ENCODE measurements around the gene KLRF1.
"Not testable (repeated sequence)": the region's sequence is repeated elsewhere in the genome, so short reads cannot be mapped to it uniquely, and the experiment has no call there.

Gene KLRF1

DNA sequence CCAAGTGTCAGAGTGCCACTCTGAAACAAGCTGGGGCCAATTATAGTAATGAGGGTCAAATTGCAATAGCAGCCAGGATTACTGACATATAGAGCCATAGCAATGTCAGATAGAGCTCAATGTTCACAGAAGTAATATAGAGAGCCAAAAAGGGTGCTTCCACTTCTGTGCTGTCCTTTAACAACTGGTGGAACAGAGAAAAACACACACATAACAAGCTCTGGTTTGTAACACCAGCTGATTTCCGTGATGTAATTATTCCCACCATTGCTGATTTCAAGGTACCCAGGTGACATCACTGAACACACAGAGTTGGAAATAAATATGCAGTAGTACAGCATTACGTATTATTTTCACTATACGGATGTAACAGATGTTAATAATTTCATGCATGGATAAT is 44.9 kb downstream of the KLRF1 start:
- no peak for DNase-seq

DNA sequence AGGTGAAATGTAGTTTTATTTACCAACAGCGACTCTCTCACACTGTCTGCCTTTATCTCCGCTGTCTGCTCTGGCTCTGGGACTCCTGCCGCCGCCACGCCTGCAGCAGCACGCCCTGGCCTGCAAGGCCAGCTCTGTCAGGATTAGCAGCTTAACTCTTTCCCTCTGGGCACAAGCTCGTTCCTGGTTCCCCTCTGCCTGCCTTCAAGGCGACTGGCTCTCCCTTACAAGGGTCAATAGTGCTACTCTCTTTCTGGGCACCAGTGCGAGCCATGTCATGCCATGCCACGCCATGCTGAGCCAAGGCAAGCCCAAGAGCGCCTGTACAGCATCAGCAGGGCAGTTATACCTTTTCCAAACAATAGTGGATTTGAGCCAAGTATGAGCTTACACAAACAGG is 45.5 kb downstream of the KLRF1 start:
- DNase-seq: no peak

DNA sequence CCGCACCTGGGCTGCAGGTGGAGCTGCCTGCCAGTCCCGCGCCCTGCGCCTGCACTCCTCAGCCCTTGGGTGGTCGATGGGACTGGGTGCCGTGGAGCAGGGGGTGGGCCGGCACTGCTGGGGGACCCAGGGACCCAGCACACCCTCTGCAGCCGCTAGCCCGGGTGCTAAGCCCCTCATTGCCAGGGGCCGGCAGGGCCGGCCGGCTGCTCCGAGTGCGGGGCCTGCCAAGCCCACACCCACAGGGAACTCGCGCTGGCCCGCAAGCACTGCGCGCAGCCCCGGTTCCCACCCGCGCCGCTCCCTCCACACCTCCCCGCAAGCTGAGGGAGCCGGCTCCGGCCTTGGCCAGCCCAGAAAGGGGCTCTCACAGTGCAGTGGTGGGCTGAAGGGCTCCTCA is 48.8 kb downstream of the KLRF1 start:
- DNase-seq: not testable (repeated sequence)

DNA sequence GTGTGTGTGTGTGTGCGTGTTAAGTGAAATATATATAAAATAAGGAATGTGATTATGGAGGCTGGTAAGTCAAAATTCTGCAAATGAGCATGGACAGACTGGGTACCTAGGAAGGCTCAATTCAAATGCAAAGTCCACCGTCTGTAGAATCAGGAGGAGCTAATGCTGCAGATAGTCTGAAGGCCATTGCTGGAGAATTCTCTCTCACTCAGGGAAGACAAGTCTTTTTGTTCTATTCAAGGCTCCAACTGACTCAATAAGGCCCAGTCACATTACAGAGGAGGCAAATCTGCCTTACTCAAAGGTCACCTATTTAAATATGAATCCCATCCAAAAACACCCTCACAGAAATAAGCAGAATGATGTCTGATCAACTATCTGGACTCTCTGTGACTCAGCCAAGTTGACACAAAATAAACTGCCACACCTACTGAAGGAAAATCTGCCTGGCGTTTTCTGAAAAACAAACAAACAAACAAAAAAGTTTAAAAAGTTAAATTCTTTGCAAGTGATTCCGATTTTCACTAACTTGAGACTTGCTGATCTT is 53.3 kb downstream of the KLRF1 start:
- no peak for DNase-seq

DNA sequence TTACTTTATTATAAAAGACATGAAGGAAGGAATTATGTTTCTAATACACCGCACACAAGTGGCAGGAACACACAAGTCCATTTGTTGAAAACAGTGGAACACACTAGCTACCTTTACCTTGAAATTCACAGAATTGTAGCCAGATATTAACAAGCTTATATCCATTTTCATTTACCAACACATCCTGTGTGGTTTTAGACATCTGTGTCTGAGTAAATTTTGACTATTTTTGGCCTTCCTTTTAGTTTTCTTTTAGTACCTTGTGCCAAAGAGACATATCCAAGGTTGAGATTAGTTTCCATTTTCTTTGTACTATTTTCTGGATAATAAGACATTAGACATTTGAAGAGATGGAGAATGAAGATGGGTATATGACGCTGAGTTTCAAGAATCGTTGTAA is 54.0 kb downstream of the KLRF1 start, which contains the start of gene KLRF2:
TSS of gene KLRF2 (plus strand) at position 244 of the 400 bp plus-strand sequence. CDS start at position 351, 107 bp downstream.
- no peak for DNase-seq

DNA sequence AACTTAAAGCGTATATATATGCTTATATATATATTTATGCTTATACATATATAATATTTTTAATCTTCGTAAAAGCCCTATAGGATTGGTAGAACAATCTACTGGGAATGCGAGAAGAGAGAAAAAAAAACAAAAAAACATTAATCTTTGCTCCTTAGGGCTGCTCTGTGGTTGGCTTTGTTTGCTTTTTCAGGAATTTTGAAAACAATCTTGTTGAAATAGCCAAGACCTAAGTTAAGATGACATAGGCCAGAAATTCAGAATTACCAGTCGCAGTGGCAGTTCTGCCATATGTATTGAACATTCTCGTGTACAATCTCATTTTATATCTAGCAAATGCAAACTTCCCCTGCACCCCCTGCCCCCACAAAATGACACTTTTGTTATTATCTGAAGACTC is 54.7 kb downstream of the KLRF1 start:
- no peak for DNase-seq

DNA sequence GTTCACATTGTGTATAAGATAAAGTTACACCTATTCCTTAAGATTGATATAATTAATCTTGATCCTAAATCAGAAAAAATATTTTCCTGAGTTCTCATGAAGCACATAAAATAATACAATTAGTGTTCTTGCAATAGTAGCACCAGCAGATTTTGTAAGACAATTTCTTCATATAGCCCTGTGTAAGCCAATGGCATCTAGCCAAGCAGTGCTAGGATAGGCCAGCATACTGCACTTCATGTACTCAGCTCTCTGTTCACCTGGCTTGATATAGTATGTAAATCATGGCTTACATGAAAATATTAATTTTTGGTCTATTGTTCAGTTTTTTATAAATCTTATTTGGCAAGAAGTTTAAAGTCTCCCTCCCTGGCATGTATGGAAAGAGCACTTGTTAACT is 55.9 kb downstream of the KLRF1 start:
- DNase-seq: no peak

DNA sequence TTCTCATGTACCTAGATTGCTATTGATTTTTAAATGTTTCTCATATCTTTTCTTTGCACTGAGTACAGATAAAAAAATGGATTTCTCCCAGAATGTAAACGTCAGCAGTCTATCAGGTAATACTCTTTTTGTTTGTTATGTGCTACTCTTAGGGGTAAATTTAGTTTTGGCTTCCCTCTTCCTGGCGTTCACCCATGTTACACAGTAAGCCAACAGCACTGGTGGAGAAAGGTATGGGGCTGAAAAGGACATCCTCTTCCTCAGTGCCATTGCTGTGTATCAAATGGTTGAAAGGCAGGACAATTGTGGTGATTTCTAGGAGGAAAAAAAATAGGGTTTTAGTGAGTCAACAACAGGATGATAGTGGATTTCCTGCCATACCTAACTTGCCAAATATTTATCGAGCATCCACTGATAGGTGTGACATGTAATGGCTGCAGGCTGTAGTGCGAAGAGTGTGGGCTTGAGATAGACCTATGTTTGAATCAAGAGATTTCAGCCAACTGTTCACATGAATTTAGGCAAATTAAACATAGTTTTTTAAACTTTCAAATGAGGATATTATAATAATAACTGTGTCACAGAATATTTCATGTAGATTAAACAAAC is 61.5 kb downstream of the KLRF1 start:
- no peak for DNase-seq

Data from GF-D8 (cell line).